ENCODE measurements around the gene CLPTM1L. TPM values are rescaled to one million over a fixed set of nuclear protein-coding genes. Genes with fewer than 3 reads are reported as not detected.

Gene CLPTM1L
- total and polyA plus RNA-seq, 9 donors = 28.1 to 96.2 (median 49.0) TPM

GRCh38 chr5:1382248-1382700, 37.4 kb upstream of the CLPTM1L start:
- no peaks in the 10 kb centered on the region for H3K27me3 ChIP-seq
- TF ChIP-seq EP300 (IDR thresholded peaks at IDR 0.05) (no peak), CTCF (IDR thresholded peaks at IDR 0.05) (no peak), POLR2A (IDR thresholded peaks at IDR 0.05) (no peak)
- no peaks in the 10 kb centered on the region for H3K36me3 ChIP-seq
- no peak overlapping the region for H3K27ac ChIP-seq
- DNase-seq = no peak
- no peak overlapping the region for H3K4me3 ChIP-seq
- WGBS, 3 donors = 77 to 81% (median 79%) methylated on average over 18 of the region's 18 CpGs
- peaks cover 6% of the 10 kb centered on the region for H3K4me1 ChIP-seq (ENCODE audit: insufficient read depth)
- H3K9me3 ChIP-seq = no peaks in the 10 kb centered on the region
- intact Hi-C loops (cut with DNase I) = no loop called here

GRCh38 chr5:1381370-1382247, 36.7 kb upstream of the CLPTM1L start:
- Histone ChIP-seq H3K4me1 (ENCODE audit: insufficient read depth) (peaks cover 5% of the 10 kb centered on the region), H3K36me3 (no peaks in the 10 kb centered on the region), H3K27me3 (no peaks in the 10 kb centered on the region), H3K4me3 (no peak overlapping the region), H3K27ac (no peak overlapping the region), H3K9me3 (no peaks in the 10 kb centered on the region)
- DNase-seq = no peak
- TF ChIP-seq POLR2A (IDR thresholded peaks at IDR 0.05) (no peak), CTCF (IDR thresholded peaks at IDR 0.05) (no peak), EP300 (IDR thresholded peaks at IDR 0.05) (no peak)
- intact Hi-C loops (cut with DNase I) = no loop called here
- WGBS, 3 donors = 80 to 87% (median 85%) methylated on average over 25 of the region's 25 CpGs

GRCh38 chr5:1380910-1381309, 36.0 kb upstream of the CLPTM1L start:
- intact Hi-C loops (cut with DNase I) = no loop called here
- H3K4me1 ChIP-seq (ENCODE audit: insufficient read depth) = peaks cover 3% of the 10 kb centered on the region
- no peak overlapping the region for H3K4me3 ChIP-seq
- DNase-seq = no peak
- H3K9me3 ChIP-seq = no peaks in the 10 kb centered on the region
- 73 to 79% (median 76%) methylated on average over 12 of the region's 12 CpGs for WGBS, 3 donors
- no peaks in the 10 kb centered on the region for H3K27me3 ChIP-seq
- TF ChIP-seq CTCF (IDR thresholded peaks at IDR 0.05) = no peak
- TF ChIP-seq POLR2A (IDR thresholded peaks at IDR 0.05) = no peak
- no peak for TF ChIP-seq EP300 (IDR thresholded peaks at IDR 0.05)
- no peak overlapping the region for H3K27ac ChIP-seq
- no peaks in the 10 kb centered on the region for H3K36me3 ChIP-seq

- Histone ChIP-seq H3K36me3 (no peaks in the 10 kb centered on the region), H3K27me3 (no peaks in the 10 kb centered on the region), H3K9me3 (no peaks in the 10 kb centered on the region), H3K27ac (no peak overlapping the region), H3K4me1 (ENCODE audit: insufficient read depth) (no peaks in the 10 kb centered on the region), H3K4me3 (no peak overlapping the region)
- intact Hi-C loops (cut with DNase I) = no loop called here
- WGBS, 3 donors = 18 to 23% (median 22%) methylated on average over 32 to 34 of the region's 34 CpGs
- peak in 1 of 5 donors; percentile 59 for DNase-seq
- no peak for TF ChIP-seq EP300 (IDR thresholded peaks at IDR 0.05)
- TF ChIP-seq CTCF (IDR thresholded peaks at IDR 0.05) = peak in 1 of 3 donors; percentile 22
These were observed 35.3 kb upstream of the CLPTM1L start for GRCh38 chr5:1380011-1380817.
